ENCODE measurements around the gene SNN. TPM values are rescaled to one million over a fixed set of nuclear protein-coding genes. Genes with fewer than 3 reads are reported as not detected.

The SNN gene
- total RNA-seq, 1 donor from 2014 or later: 16.7 TPM

- H3K9me3 ChIP-seq (ENCODE audit: insufficient read depth, low read depth, low read length): no peaks in the 10 kb centered on the region
- no peak for DNase-seq (ENCODE audit: low read depth)
- H3K79me2 ChIP-seq (ENCODE audit: insufficient read depth, low read length): peaks cover 32% of the 10 kb centered on the region
- H3K36me3 ChIP-seq (ENCODE audit: insufficient read depth, low read length): peaks cover 9% of the 10 kb centered on the region
- Mint-ChIP-seq H3K9me3 (ENCODE audit: unreplicated experiment) (no peaks in the 10 kb centered on the region), H3K27me3 (ENCODE audit: low read depth, unreplicated experiment) (no peaks in the 10 kb centered on the region), H3K4me1 (ENCODE audit: low read depth, unreplicated experiment) (peaks cover 35% of the 10 kb centered on the region), H3K4me3 (ENCODE audit: unreplicated experiment) (no peak overlapping the region), H3K36me3 (ENCODE audit: low read depth, unreplicated experiment) (peaks cover 26% of the 10 kb centered on the region), H3K27ac (ENCODE audit: unreplicated experiment) (no peak overlapping the region)
- no peak overlapping the region for H3K9ac ChIP-seq (ENCODE audit: low read length)
- peaks cover 26% of the 10 kb centered on the region for H3K4me1 ChIP-seq (ENCODE audit: insufficient read depth, low read length)
- H3K4me2 ChIP-seq (ENCODE audit: low read length): no peak overlapping the region
- no peak for FAIRE-seq
- H4K20me1 ChIP-seq (ENCODE audit: insufficient read depth, low read length): peaks cover 99% of the 10 kb centered on the region
- no peak overlapping the region for H3K4me3 ChIP-seq (ENCODE audit: insufficient read depth, low read depth, low read length)
- H3K27me3 ChIP-seq (ENCODE audit: insufficient read depth, low read length): no peaks in the 10 kb centered on the region
- no peak overlapping the region for H3K27ac ChIP-seq (ENCODE audit: low read depth, low read length)
- H2AFZ ChIP-seq (ENCODE audit: low read depth, low read length): no peak overlapping the region
- TF ChIP-seq EZH2 (IDR thresholded peaks at IDR 0.05; ENCODE audit: insufficient read depth, low read length): no peak
- TF ChIP-seq CTCF (IDR thresholded peaks at IDR 0.05; ENCODE audit: insufficient read depth, low read depth, low read length): no peak
Measured at GRCh38 chr16:11676799-11677198, 8.5 kb downstream of the SNN start.

GRCh38 chr16:11677451-11677951 is 9.2 kb downstream of the SNN start:
- peak overlapping the region; percentile 54 for H3K4me3 Mint-ChIP-seq (ENCODE audit: unreplicated experiment)
- Histone ChIP-seq H3K36me3 (ENCODE audit: insufficient read depth, low read length) (peaks cover 9% of the 10 kb centered on the region), H3K79me2 (ENCODE audit: insufficient read depth, low read length) (peaks cover 25% of the 10 kb centered on the region), H4K20me1 (ENCODE audit: insufficient read depth, low read length) (peaks cover 98% of the 10 kb centered on the region), H3K27ac (ENCODE audit: low read depth, low read length) (no peak overlapping the region), H3K4me2 (ENCODE audit: low read length) (peak overlapping the region; percentile 8), H3K4me1 (ENCODE audit: insufficient read depth, low read length) (peaks cover 30% of the 10 kb centered on the region), H3K4me3 (ENCODE audit: insufficient read depth, low read depth, low read length) (no peak overlapping the region), H2AFZ (ENCODE audit: low read depth, low read length) (no peak overlapping the region), H3K9ac (ENCODE audit: low read length) (peak overlapping the region; percentile 7), H3K9me3 (ENCODE audit: insufficient read depth, low read depth, low read length) (no peaks in the 10 kb centered on the region), H3K27me3 (ENCODE audit: insufficient read depth, low read length) (no peaks in the 10 kb centered on the region)
- H3K4me1 Mint-ChIP-seq (ENCODE audit: low read depth, unreplicated experiment): peaks cover 42% of the 10 kb centered on the region
- H3K9me3 Mint-ChIP-seq (ENCODE audit: unreplicated experiment): no peaks in the 10 kb centered on the region
- DNase-seq (ENCODE audit: low read depth): no peak
- FAIRE-seq: no peak
- TF ChIP-seq CTCF (IDR thresholded peaks at IDR 0.05; ENCODE audit: insufficient read depth, low read depth, low read length) (no peak), EZH2 (IDR thresholded peaks at IDR 0.05; ENCODE audit: insufficient read depth, low read length) (no peak)
- H3K36me3 Mint-ChIP-seq (ENCODE audit: low read depth, unreplicated experiment): peaks cover 27% of the 10 kb centered on the region
- peak overlapping the region; percentile 69 for H3K27ac Mint-ChIP-seq (ENCODE audit: unreplicated experiment)
- no peaks in the 10 kb centered on the region for H3K27me3 Mint-ChIP-seq (ENCODE audit: low read depth, unreplicated experiment)
